Measurements from ENCODE around the gene SUMF1.

The SUMF1 gene

DNA sequence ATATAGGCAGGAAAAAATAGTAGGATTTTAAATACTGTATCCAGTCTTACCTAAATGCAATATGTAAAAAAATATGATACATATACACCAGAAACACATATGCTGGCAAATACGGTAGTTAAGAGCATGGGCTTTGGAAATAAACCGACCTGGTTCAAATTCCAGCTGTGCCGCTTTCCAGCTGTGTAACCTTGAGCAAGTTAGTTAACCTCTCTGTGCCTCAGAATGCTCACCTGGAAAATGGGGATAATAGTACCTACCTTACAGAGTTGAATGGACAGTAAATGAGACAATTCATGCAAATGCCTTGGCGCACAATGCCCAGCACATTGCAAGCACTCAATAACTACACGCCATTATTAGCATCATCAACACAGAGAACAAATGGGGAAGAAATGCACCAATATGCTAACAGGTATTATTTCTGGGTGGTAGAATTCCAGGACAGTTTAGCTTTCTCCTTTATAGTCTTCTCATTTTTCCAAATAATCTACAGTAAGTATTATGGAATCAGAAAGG is 50.6 kb downstream of the SUMF1 start:
- no peak for DNase-seq (ENCODE audit: low spot score)

DNA sequence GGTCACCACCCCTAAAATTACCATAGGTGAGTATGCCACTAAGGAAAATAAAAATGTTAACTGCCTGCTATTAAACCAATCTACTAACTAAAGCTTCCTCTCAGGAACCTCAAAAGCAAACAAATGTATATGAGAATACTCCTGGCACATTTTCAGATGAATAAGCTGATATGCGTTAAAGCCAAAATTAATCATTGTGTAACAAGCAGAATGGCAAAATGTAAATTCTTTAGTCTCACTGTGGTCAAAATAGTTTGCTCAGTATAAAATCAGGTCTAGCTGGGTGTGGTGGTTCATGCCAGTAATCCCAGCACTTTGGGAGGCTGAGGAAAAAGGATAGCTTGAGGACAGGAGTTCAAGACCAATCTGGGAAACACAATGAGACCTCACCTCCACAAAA is 53.6 kb downstream of the SUMF1 start:
- DNase-seq (ENCODE audit: low spot score), result no peak

DNA sequence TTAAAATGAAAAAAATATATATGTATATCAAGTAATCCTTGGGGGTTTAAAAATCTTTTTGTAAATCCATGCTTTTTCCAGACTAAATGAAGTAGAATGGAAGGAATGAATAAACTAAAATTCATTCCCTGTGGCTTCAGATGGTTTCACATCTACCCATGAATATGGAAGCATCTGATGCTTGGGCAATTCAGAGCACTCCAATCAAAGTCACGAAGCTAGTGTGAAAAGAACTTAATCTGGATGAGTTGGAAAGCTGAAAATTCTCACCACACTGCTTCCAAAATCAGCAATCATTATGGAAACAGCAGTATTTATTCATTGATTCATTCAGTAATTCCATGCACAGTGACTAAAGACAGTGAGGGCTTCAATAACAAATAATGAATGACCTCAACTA is 55.2 kb downstream of the SUMF1 start:
- DNase-seq (ENCODE audit: low spot score), result no peak

DNA sequence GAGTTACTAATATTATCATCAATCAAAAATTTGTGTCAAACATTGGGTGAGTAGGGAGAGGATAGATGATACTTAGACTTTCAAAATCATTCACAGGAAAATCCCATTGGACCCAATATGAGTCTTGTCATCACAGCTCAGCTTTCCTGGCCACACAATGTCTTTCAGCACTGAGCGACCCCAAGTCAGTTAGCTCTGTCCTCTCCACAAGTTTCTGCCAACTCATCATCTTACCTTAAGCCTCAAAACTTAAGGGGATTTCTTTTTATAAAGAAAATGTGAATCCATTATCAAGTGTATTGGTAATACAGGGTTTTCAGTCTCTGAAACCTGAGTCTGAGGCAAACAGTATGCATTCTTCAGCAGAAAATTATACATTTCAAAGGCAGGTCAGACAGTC is 55.8 kb downstream of the SUMF1 start:
- DNase-seq (ENCODE audit: low spot score), result no peak

DNA sequence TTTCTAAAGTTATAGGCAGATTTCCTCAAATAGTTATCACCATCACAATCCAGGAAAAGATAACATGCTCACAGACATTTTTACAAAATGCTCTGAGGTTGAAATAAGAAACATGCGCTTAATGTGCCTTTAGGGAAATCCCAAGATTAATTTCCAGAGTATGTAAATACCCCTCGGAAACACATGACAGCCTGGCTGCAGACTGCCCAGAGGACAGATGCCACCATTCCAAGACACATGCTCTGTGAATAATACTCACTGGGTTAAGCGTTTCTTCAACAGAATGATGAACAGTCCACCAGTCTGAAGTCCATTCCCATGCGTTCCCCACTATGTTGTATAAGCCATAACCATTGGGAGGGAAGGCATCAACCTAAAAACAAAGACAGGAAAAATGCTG is 56.5 kb downstream of the SUMF1 start:
- DNase-seq (ENCODE audit: low spot score), result no peak

DNA sequence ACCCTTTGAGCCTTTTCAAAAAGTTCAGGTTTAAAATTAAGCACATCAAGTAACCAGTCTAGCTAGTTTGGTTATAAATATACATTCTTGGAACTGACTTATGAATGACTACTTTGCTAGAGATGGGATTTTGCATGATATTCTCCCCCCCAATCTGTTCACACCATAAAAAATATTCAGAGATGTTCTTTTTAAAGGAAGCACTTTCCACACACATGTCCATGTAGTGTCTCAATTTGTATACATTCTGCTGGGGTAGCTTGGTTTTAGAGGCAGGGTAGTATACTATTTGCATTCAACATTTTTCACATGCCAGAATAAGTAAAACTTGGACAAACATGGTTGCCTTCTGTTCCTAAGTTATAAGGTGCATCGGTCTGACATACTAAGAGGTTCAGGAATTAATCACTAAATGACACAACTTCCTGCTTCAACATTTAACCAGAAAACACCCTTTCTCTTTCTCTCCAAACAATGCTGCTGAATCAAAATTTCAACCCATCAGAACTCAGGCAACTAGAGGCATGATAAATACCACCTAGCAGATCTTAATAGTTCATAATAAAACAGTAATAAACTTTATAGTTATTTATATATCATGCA is 57.0 kb downstream of the SUMF1 start:
- no peak for DNase-seq (ENCODE audit: low spot score)

DNA sequence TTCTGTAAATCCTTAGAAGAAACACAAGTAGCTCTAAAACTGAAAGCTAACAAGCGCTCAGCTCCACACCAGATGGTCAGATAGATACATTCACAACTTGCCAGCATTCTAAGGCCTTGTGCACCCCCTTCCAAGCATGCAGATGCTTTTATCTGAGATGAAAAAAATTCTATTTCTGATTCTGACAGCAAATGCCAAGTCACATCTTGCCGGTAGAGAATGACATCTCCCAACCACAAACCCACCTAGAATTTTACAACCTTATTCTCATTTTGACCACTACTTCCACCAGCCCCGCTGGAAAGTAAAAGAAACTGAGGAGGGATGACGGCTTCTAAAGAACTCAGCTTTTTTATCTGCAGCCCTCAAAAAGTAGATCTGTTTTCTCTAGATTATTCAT is 57.7 kb downstream of the SUMF1 start:
- DNase-seq (ENCODE audit: low spot score), result no peak

DNA sequence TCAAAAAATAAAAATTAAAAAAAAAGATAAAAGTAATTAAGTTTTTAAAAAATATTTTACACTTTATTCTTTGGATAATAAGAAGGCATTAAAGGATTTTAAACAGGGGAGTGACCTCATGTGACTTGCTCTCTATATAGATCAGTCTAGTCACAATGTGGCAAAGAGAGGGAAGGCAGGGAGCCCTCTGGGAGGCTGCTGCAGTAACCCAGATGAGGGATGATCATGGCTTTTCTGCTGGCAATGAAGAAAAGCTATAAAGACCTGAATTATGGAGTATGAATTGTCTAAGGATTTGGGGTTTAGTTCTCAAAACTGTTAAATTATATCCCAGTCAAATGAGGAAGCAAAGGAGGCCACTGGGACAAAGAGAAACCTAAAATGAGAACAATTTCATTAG is 58.1 kb downstream of the SUMF1 start:
- DNase-seq (ENCODE audit: low spot score), result no peak

DNA sequence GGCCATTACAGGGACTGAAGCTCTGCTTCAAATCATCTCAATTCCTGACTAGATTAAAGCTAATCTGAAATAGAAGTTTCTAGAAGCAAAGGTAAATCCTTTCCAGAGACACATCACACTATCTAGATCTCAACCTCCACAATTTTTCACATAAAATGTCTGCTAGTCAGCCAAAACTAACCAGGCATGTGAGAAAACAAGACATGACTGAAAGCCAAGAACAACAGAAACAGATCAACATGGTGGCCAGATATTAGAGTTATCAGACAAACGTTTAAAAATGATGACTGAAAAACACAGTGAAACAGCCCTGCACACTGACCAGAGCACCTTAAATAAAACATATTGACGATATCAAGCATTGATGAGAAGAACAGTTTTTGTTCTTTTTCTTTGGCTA is 59.1 kb downstream of the SUMF1 start:
- DNase-seq (ENCODE audit: low spot score), result no peak

DNA sequence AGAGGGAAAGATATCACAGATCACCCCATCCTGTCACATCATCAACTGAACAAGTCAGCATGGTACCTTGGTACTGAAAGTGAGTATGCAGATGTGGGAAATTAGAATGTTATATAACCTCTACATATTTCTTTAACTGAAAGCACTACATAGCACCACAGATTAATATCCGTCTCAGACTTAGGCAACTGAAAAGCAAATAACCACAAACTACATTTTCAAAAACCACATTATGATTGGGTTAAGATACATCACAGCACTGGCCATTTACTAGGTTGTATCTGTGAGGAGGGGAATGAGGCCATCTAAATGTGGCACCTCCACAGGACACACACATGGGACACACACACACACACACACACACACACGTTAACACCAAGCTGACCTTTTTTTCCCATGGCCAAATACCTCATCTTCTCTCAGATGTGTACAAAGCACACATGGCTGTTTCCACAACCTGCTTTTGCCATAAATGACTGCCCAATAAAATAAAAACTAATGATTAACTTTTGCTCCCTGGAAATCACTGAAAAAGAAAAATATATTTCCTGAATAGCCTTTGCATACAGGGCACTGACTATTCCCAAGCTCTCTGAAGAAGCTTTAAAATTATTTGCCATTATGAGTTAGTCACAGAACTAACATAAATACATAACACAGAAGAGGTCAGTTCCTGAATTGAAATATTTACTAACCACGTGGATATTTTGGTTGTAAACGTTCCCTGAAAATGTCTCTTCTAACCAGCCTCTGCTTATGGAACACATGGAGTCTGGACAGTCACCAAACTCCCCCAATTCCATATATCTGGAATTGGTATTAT is 60.1 kb downstream of the SUMF1 start:
- no peak for DNase-seq (ENCODE audit: low spot score)

DNA sequence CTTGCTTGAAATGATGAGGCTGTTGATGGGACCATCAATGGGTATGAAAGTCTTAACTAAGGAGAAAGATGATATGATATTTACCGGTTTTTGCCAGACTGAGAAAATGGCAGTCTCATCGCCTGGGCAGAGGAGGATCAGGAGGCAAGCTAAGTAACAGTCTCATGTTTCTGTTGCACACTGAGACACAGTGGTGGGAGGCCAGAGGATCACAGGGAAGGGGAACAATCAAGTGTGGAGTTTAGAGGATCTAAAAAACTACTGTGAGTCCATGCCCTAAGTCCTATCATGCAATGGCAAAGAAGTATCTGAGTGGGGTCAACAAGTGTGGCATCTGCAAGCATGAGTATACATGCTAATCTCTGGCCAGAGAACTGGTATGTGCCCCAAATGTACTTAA is 62.2 kb downstream of the SUMF1 start:
- DNase-seq (ENCODE audit: low spot score), result no peak

DNA sequence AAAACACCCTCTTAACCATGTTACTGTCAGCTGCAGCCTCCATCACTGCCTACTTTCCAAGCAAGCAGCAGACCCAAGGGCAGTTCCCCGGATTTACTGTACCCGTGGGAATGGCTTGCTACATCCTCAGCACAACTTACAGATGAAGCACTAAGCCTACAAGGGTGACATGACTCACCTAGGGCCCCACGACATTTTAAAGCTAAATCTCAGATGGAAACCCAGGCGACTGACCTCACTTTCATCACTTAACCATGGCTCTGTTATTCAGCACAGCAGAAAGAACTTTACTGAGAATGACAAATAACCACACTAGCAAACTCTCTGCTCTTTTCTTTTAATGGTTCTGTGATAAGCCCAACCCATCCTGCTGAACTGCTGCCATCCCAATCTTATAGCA is 65.6 kb downstream of the SUMF1 start:
- DNase-seq (ENCODE audit: low spot score), result no peak

DNA sequence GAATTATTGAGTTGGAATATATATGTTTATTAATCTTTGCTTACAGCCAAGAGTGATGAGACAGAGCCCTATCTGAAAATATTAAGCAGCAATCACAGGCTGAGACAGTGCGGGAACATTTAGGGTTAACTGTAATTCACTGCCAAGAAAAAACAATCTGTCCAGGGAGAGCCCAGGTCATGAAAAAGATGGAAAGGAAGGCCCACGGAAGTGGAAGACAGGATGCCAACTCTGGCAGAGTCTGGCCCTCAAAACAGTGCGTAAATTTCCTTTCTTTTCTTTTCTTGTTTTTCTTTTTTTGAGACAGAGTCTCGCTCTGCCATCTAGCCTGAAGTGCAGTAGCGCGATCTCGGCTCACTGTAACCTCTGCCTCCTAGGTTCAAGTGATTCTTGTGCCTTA is 67.6 kb downstream of the SUMF1 start:
- no peak for DNase-seq (ENCODE audit: low spot score)

DNA sequence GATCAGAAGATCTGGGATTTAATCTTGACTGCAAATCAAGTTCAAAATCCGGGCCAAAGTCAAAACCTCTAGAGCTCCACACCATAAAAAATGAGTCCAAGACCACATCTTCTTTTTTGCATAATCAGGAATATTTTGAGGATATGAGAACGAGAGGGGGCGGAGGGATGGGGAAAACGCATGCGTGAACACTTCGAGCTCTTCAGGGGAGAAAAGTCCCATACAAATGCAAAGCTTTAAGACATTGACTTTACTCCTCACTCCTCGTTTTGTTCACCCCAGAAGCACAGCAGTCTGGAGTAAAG is 68.2 kb downstream of the SUMF1 start:
- DNase-seq (ENCODE audit: low spot score), result no peak

DNA sequence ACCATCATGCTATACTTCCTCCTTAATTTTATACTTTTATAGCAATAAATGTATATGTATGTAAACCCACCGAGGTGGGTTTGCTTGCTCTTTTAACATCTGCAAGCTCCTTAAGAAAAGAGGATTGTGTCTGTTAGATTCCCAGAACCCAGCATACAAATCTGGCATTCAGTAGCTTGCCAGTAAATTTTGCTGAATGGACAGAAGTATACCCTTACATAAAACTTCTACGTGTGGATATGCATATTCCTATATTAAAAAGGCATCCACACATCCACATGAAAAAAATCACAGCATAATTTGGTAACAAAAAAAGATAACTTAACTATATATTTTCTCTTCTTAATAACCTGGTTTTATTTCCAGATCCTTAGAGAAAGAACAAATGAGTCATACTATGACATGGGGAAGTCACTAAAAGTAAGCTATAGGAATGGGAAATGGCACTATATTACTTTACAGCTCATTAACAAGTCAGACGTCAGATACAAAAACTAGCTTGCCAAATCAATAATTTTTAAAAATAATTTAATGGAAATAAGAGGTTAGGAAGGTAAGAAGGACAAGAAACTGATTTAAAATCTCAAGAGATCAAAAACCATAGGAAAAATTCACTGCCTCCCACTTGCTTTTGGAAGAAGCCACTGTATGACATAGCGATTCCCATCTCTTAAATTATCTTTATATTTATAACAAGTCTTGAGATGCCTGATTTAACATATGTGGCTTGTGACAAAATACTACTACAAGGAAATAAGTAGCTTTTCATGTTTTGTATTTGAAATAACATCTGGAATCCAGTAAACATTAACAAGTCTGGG is 68.7 kb downstream of the SUMF1 start:
- no peak for DNase-seq (ENCODE audit: low spot score)

DNA sequence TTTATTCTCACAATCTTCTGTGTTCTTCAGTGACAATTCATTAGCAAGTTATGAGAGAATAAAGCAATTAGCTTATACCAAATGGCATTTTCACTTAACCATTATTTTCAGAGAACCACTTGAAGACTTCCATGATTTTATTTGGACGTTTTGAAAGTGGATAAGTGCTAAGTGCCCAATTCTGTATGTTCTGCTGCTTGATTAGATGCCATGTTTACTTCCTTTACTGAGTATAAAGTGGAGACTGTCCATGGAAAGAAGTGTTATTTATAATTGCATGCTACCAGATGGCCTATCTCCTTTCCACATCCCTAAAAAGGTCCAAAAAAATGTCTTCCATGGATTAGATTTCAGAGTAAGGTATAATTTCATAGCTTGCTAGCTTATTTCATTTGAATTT is 69.6 kb downstream of the SUMF1 start:
- DNase-seq (ENCODE audit: low spot score), result no peak

DNA sequence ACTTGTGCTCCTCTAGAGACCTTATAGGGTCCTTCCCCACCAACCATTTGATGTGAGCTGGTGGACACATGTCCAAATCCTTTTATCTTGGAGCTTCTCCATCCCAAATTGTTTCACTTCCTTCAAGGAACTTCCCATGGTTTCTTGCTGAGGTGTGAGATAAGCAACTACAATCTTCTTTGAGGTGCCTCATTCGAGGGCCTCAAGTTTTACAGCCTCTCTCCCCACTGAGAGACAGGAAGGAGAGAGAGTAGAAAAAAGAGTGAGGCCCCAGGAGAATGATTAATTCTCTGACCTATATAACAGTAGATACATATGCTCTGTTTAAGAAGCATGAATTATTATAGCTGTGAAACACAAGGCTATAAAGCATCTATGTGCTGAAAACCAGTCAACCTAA is 70.5 kb downstream of the SUMF1 start:
- no peak for DNase-seq (ENCODE audit: low spot score)

DNA sequence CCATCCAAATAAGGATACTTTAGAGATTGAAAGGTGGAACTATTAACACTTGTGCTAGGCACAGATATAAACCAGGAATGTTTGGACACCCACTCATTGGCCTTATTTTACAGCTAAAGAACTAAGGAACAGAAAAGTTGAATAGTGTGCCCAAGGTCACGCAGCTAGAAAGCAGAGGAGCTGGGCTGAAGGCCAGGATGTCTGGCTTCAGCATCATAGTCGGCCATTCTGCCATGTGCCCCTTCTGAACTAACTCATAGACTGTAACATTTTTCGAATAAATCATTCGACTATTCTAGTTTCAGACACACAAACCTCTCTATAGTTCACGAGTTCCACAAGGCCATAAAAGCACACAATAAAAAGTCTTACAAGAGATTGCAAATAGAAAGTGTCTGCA is 71.1 kb downstream of the SUMF1 start:
- DNase-seq (ENCODE audit: low spot score), result no peak

DNA sequence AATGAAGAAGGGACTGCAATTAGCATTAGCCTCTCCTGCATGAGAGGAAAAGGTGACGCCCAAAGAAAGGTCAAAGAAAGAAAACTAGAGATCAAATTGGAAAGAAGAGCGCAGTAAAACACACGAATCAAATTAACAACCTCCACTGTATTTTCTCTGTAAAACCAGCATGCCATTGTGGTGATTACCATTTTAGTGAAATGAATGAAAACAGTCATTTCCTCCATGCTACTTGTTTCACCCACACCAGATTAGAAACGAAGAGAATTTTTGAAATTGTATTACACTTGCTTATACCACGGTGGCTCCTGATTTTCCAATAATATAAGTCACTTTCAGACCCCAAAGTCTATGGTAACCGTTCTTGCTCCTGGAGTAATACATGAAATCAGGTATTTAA is 71.6 kb downstream of the SUMF1 start:
- DNase-seq (ENCODE audit: low spot score), result no peak

DNA sequence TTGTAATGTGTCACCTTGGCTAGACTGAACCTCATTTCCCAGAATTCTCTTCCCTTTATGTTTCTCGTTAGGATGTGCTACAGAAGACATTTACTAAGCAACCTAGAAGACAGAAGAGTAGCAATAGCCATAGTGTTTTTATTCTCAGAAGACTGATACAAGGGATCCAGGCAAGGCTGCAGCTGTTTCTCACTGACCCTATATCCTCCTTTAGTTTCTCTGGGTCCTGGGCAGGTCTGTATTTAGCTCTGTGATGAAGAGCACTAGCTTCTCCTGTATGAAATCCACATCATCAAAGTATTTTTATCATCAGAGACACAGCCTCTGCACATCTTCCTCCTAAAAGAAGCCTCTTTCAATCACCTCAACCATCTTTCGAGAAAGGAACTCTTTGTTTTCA is 72.5 kb downstream of the SUMF1 start:
- DNase-seq (ENCODE audit: low spot score), result no peak

DNA sequence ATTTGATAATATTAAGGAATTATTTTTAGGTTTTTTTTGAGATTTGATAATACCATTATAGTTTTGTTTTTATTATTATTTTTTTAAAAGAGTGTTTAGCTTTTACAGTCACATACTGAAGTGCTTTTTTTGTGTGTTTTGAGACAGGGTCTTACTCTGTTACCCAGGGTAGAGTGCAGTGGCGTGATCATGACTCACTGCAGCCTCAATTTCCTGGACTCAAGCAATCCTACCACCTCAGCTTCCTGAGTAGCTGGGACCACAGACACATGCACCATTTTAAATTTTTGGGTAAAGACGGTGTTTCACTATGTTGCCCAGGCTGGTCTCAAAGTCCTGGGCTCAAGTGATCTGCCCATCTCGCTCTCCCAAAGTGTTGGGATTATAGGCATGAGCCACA is 73.0 kb downstream of the SUMF1 start:
- no peak for DNase-seq (ENCODE audit: low spot score)

DNA sequence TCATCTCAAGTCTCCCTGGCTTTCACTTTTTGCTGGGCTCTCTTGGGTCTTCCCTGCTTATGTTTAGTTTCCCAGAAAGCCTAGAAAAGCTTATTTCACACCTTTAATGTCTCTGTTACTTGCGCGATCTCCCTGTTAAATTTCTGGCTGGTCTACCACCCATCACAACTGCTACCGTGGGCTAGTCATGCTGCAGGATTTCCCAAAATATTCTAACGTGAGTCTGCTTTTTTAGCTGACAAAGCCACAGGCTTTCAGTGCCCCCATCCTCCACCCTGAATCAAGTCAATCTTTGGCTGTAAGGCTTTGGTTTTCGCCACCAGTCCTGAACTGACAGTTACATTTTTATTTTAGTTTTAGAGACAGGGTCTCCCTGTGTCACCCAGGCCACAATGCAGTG is 74.1 kb downstream of the SUMF1 start:
- no peak for DNase-seq (ENCODE audit: low spot score)
